NCI-H69 (cell line): ENCODE results near the gene C1GALT1C1L.
"Not testable (repeated sequence)": the region's sequence is repeated elsewhere in the genome, so short reads cannot be mapped to it uniquely, and the experiment has no call there.

ENCODE experiments used
- DNase-seq: peaks from one replicate; lab custom pipeline; 2025; lab: John Stamatoyannopoulos, UW

C1GALT1C1L gene

GRCh38 chr2:43676322-43677050 is at the start of gene C1GALT1C1L:
Gene C1GALT1C1L (minus strand): TSS chr2:43676429. CDS start chr2:43676322, 107 bp downstream.
- peak; percentile 54 for DNase-seq

GRCh38 chr2:43725711-43726246 is 49.5 kb upstream of the C1GALT1C1L start:
- no peak for DNase-seq

- DNase-seq = no peak
These were observed 48.7 kb upstream of the C1GALT1C1L start for GRCh38 chr2:43724728-43725526.

GRCh38 chr2:43718530-43719124 is 42.4 kb upstream of the C1GALT1C1L start:
- no peak for DNase-seq

GRCh38 chr2:43717322-43717721 is 41.1 kb upstream of the C1GALT1C1L start:
- DNase-seq = no peak

- DNase-seq = no peak
These were observed 39.3 kb upstream of the C1GALT1C1L start for GRCh38 chr2:43715300-43716098.

- no peak for DNase-seq
These were observed 37.9 kb upstream of the C1GALT1C1L start for GRCh38 chr2:43714164-43714563.

- DNase-seq = no peak
These were observed 34.6 kb upstream of the C1GALT1C1L start for GRCh38 chr2:43710866-43711265.

GRCh38 chr2:43708891-43709290 is 32.7 kb upstream of the C1GALT1C1L start:
- no peak for DNase-seq

- DNase-seq = no peak
These were observed 31.9 kb upstream of the C1GALT1C1L start for GRCh38 chr2:43708178-43708577.

- no peak for DNase-seq
These were observed 31.2 kb upstream of the C1GALT1C1L start for GRCh38 chr2:43707255-43708015.

- peak; percentile 24 for DNase-seq
These were observed 24.9 kb upstream of the C1GALT1C1L start for GRCh38 chr2:43701111-43701510.

GRCh38 chr2:43699761-43700160 is 23.5 kb upstream of the C1GALT1C1L start:
- no peak for DNase-seq

GRCh38 chr2:43698140-43698539 is 21.9 kb upstream of the C1GALT1C1L start:
- DNase-seq = not testable (repeated sequence)

- DNase-seq = no peak
These were observed 16.3 kb upstream of the C1GALT1C1L start for GRCh38 chr2:43692428-43692994.

- no peak for DNase-seq
These were observed 13.8 kb upstream of the C1GALT1C1L start for GRCh38 chr2:43689999-43690398.

GRCh38 chr2:43685357-43685756 is 9.1 kb upstream of the C1GALT1C1L start:
- DNase-seq = no peak

- DNase-seq = not testable (repeated sequence)
These were observed 1.6 kb upstream of the C1GALT1C1L start for GRCh38 chr2:43677783-43678182.

GRCh38 chr2:43675646-43676321 is 445 bp downstream of the C1GALT1C1L start:
- DNase-seq = no peak

GRCh38 chr2:43657241-43657640 is 19.0 kb downstream of the C1GALT1C1L start:
- DNase-seq = no peak
